Pancreas (tissue), 10 donors: Measurements from ENCODE around the gene ZNF800. TPM values are rescaled to one million over a fixed set of nuclear protein-coding genes. Genes with fewer than 3 reads are reported as not detected.
A peak's percentile ranks its signal among the peaks of the same experiment; 100 is the strongest.

Experiments
- ATAC-seq, 4 donors: fragments of 200-7000 bp; cut with Tn5 transposase; one replicate each; pipeline versions ENCODE4 v1.8.0 to v1.9.1; 2020; ENCODE audit warnings: mild to moderate bottlenecking in 4 of 4, moderate library complexity in 4 of 4
- DNase-seq, 6 donors: peaks; one replicate each; pipeline ENCODE4 v3.0.0-alpha.2; 2020
- FAIRE-seq: peaks from 2 replicates; lab custom pipeline; 2012; peaks lifted over from hg19 to GRCh38; lab: Jason Lieb, UNC
- H3K27ac ChIP-seq, 4 donors: fragments of 200-600 bp; sonication (generic); 1 replicate in 3 of 4; 2 replicates in 1 of 4; pipeline versions ENCODE4 v1.5.0 to v1.8.0; 2020
- H3K27me3 ChIP-seq, 4 donors: fragments of 200-600 bp; one replicate each; pipeline ENCODE4 v1.8.0; 2021
- H3K36me3 ChIP-seq, 3 donors: fragments of 200-600 bp; sonication (generic) in 1 of 3; one replicate each; pipeline versions ENCODE4 v1.5.0 to v1.8.0; 2020 to 2021
- H3K4me1 ChIP-seq, 3 donors: fragments of 200-600 bp; one replicate each; pipeline ENCODE4 v1.8.0; 2021
- H3K4me3 ChIP-seq, 4 donors: fragments of 200-600 bp; sonication (generic) in 2 of 4; one replicate each; pipeline versions ENCODE4 v1.5.0 to v1.8.0; 2020 to 2021
- H3K9me3 ChIP-seq, 4 donors: fragments of 200-600 bp; one replicate each; pipeline ENCODE4 v1.8.0; 2021
- CTCF ChIP-seq, 4 donors: fragments of 200-600 bp; sonication (generic) in 3 of 4; IDR thresholded peaks; one replicate each; pipeline versions ENCODE4 v1.5.0 to v1.8.0; 2021; ENCODE audit warnings: antibody characterized with exemption in 4 of 4
- WGBS, 2 donors: extraction: QIAGEN DNeasy Blood & Tissue Kit; methylation state at CpG; one replicate each; pipeline ENCODE4 v1.1.7; 2013; 5-methylcytosine and 5-hydroxymethylcytosine counted together
- intact Hi-C, 3 donors: fragments of 100-400 bp; cut with DNase I; formaldehyde crosslinking; loops; one replicate each; pipeline versions ENCODE4 v1.11.1 to v1.14.2; 2022
- polyA plus RNA-seq, 2 donors: library from polyadenylated mRNA; stranded (reverse); fragments of 200-250 nt; gene quantifications; one replicate each; pipeline ENCODE4 v1.2.3, GENCODE V29; 2013
- total RNA-seq, 6 donors: library from RNA; stranded (reverse); fragmentation: NEBNext Ultra II Directional in 4 of 6; extraction: Animal tissue kit (Norgen Biotek cat#: 25700) in 4 of 6; gene quantifications; one replicate each; pipeline versions ENCODE4 v1.2.1 to v1.2.4, GENCODE V29; 2021 to 2023
- donor health status: healthy with polysubstance abuse.
- donor health status: DM: no; HTN: no; CAD: no; lungs with moderate emphysema.
- donor health status: DM: no; HTN: no; CAD: no.
- donor health status: control.
- donor health status: control.
- donor health status: Bipolar disorder and iron deficiency.
- donor health status: DM: yes; HTN: yes; CAD: no.
- donor health status: DM: no; HTN: no; CAD: no.
- donor health status: DM: no; HTN: no; CAD: no.
- donor health status: DM: yes; HTN: yes; CAD: no.

The ZNF800 gene
- total and polyA plus RNA-seq, 8 donors = 6.0 to 19.7 (median 13.9) TPM

- 96 to 99% methylated on average over 4 of the region's 4 CpGs for WGBS, 2 donors
Observed at GRCh38 chr7:127415060-127415742, 22.7 kb upstream of the ZNF800 start.

GRCh38 chr7:127413962-127414361 lies 21.5 kb upstream of the ZNF800 start:
- intact Hi-C loops = no loop called here
- Histone ChIP-seq H3K27ac (no peak overlapping the region), H3K4me3 (no peak overlapping the region), H3K4me1 (no peaks in the 10 kb centered on the region), H3K27me3 (no peaks in the 10 kb centered on the region), H3K36me3 (no peaks in the 10 kb centered on the region), H3K9me3 (no peaks in the 10 kb centered on the region)
- DNase-seq (no peak), ATAC-seq (peak in 1 of 4 donors; percentile 32), FAIRE-seq (no peak)
- 94 to 95% methylated on average over 2 of the region's 2 CpGs for WGBS, 2 donors
- TF ChIP-seq CTCF (IDR thresholded peaks at IDR 0.05) = no peak

More at GRCh38 chr7:127415060-127415742, 22.7 kb upstream of the ZNF800 start:
- H3K27me3 ChIP-seq = no peaks in the 10 kb centered on the region
- no peak overlapping the region for H3K4me3 ChIP-seq
- H3K4me1 ChIP-seq = no peaks in the 10 kb centered on the region
- no peaks in the 10 kb centered on the region for H3K9me3 ChIP-seq
- FAIRE-seq (no peak), DNase-seq (no peak), ATAC-seq (no peak)
- no peak overlapping the region for H3K27ac ChIP-seq
- H3K36me3 ChIP-seq = no peaks in the 10 kb centered on the region
- no peak for TF ChIP-seq CTCF (IDR thresholded peaks at IDR 0.05)
- intact Hi-C loops = no loop called here

- no peak for TF ChIP-seq CTCF (IDR thresholded peaks at IDR 0.05)
- Histone ChIP-seq H3K36me3 (no peaks in the 10 kb centered on the region), H3K4me3 (no peak overlapping the region), H3K4me1 (no peaks in the 10 kb centered on the region), H3K27me3 (no peaks in the 10 kb centered on the region), H3K9me3 (no peaks in the 10 kb centered on the region), H3K27ac (no peak overlapping the region)
- ATAC-seq (no peak), DNase-seq (no peak), FAIRE-seq (no peak)
- WGBS, 2 donors = 88 to 94% methylated on average over 1 of the region's 1 CpG
- intact Hi-C loops = no loop called here
Observed at GRCh38 chr7:127413326-127413725, 20.8 kb upstream of the ZNF800 start.

GRCh38 chr7:127411176-127411575 lies 18.7 kb upstream of the ZNF800 start:
- ATAC-seq (no peak), DNase-seq (no peak), FAIRE-seq (no peak)
- Histone ChIP-seq H3K9me3 (no peaks in the 10 kb centered on the region), H3K4me1 (no peaks in the 10 kb centered on the region), H3K36me3 (no peaks in the 10 kb centered on the region), H3K4me3 (no peak overlapping the region), H3K27ac (no peak overlapping the region), H3K27me3 (no peaks in the 10 kb centered on the region)
- TF ChIP-seq CTCF (IDR thresholded peaks at IDR 0.05) = no peak
- intact Hi-C loops = no loop called here

GRCh38 chr7:127409629-127410028 lies 17.1 kb upstream of the ZNF800 start:
- H3K9me3 ChIP-seq = no peaks in the 10 kb centered on the region
- no peak for ATAC-seq
- no peak for DNase-seq
- H3K4me1 ChIP-seq = peaks cover 0 to 5% (median 0%) of the 10 kb centered on the region in 3 donors
- no peak overlapping the region for H3K4me3 ChIP-seq
- no peak overlapping the region for H3K27ac ChIP-seq
- no peaks in the 10 kb centered on the region for H3K27me3 ChIP-seq
- intact Hi-C loops = no loop called here
- no peak for TF ChIP-seq CTCF (IDR thresholded peaks at IDR 0.05)
- H3K36me3 ChIP-seq = no peaks in the 10 kb centered on the region
- no peak for FAIRE-seq
- 83 to 88% methylated on average over 4 of the region's 4 CpGs for WGBS, 2 donors
